ENCODE data around the gene CFAP221. TPM values are rescaled to one million over a fixed set of nuclear protein-coding genes. Genes with fewer than 3 reads are reported as not detected.

Gene CFAP221
- not detected in 2 replicates for total RNA-seq

GRCh38 chr2:119544075-119544938, at the start of gene CFAP221:
Gene CFAP221 (plus strand): TSS chr2:119544449. CDS start chr2:119546132, 1,683 bp downstream.

GRCh38 chr2:119523952-119524694, 20.1 kb upstream of the CFAP221 start, which contains the start of gene SCTR:
Gene SCTR (minus strand): TSS chr2:119524483. CDS start chr2:119524226, 257 bp downstream.

Other genes starting within 250 kb of the CFAP221 start
- 5.1 and 9.9 TPM in 2 replicates for gene C2orf76, start 177.6 kb upstream of the CFAP221 start, total RNA-seq
- 55.7 and 86.9 TPM in 2 replicates for gene DBI, start 177.5 kb upstream of the CFAP221 start, total RNA-seq
- gene TMEM37, start 112.6 kb upstream of the CFAP221 start, total RNA-seq = 0.43 TPM in 1 of 2 replicates, not detected in the other
- not detected in 2 replicates for gene SCTR, start 20.0 kb upstream of the CFAP221 start, total RNA-seq
- gene TMEM177, start 134.8 kb downstream of the CFAP221 start, total RNA-seq = 8.2 and 9.1 TPM in 2 replicates
- gene PTPN4, start 215.5 kb downstream of the CFAP221 start, total RNA-seq = 40.0 and 46.3 TPM in 2 replicates

All from nasal cavity respiratory epithelium epithelial cell of viscerocranial mucosa (primary cell).